Right lobe of liver (tissue), 4 donors: ENCODE data around the gene ACACA.

Experiments
- CTCF ChIP-seq, 4 donors: fragments of 200-600 bp in 3 of 4; fragments of 450-650 bp in 1 of 4; IDR thresholded peaks; one replicate each; pipeline versions ENCODE4 v1.5.1 to v1.8.0; 2016 to 2022; ENCODE audit warnings: antibody characterized with exemption in 4 of 4, mild to moderate bottlenecking in 2 of 4
- POLR2A ChIP-seq: fragments of 450-650 bp; IDR thresholded peaks from one replicate; pipeline ENCODE4 v1.6.1; 2017; ENCODE audit warnings: antibody characterized with exemption, mild to moderate bottlenecking
- donor health status: DM: no; HTN: no; CAD: no.
- donor health status: DM: no; HTN: no; CAD: no.
- donor health status: DM: no; HTN: yes; CAD: no.

- no peak for TF ChIP-seq CTCF (IDR thresholded peaks at IDR 0.05)
- TF ChIP-seq POLR2A = no peak
These were observed 245.7 kb downstream of the ACACA start for GRCh38 chr17:37160944-37161343.
